Skeletal muscle tissue (tissue), 4 donors: ENCODE results near the gene ENTPD5. TPM values are rescaled to one million over a fixed set of nuclear protein-coding genes. Genes with fewer than 3 reads are reported as not detected.
A peak's percentile ranks its signal among the peaks of the same experiment; 100 is the strongest.

Experiments
- H3K27ac ChIP-seq: one replicate; pipeline ENCODE4 v1.7.0; 2013; ENCODE audit warnings: mild to moderate bottlenecking, low read depth, low read length, inconsistent platforms
- H3K27me3 ChIP-seq, 3 donors: one replicate each; pipeline ENCODE4 v1.7.0; 2013; ENCODE audit warnings: low read length in 3 of 3; ENCODE audit not compliant: control insufficient read depth in 3 of 3, insufficient read depth in 3 of 3
- H3K36me3 ChIP-seq, 3 donors: one replicate each; pipeline ENCODE4 v1.7.0; 2013; ENCODE audit warnings: low read length in 3 of 3; ENCODE audit not compliant: control insufficient read depth in 3 of 3, insufficient read depth in 3 of 3
- H3K4me1 ChIP-seq, 3 donors: one replicate each; pipeline ENCODE4 v1.7.0; 2013; ENCODE audit warnings: low read length in 3 of 3, mild to moderate bottlenecking in 3 of 3; ENCODE audit not compliant: control insufficient read depth in 3 of 3, insufficient read depth in 3 of 3
- H3K4me3 ChIP-seq, 3 donors: one replicate each; pipeline ENCODE4 v1.7.0; 2013; ENCODE audit warnings: low read length in 3 of 3
- H3K9ac ChIP-seq, 3 donors: one replicate each; pipeline ENCODE4 v1.7.0; 2013; ENCODE audit warnings: low read length in 3 of 3, mild to moderate bottlenecking in 3 of 3, moderate library complexity in 2 of 3, low read depth in 1 of 3
- H3K9me3 ChIP-seq, 3 donors: one replicate each; pipeline ENCODE4 v1.7.0; 2013; ENCODE audit warnings: low read length in 3 of 3; ENCODE audit not compliant: control insufficient read depth in 3 of 3
- total RNA-seq: library from RNA; depleted of rRNA; stranded (reverse); fragments of >200 nt; gene quantifications from one replicate; pipeline ENCODE4 v1.2.3, GENCODE V29; 2014
- donor health status: Osteomylitis.

The ENTPD5 gene
- total RNA-seq, 1 donor from 2014 or later = 5.2 TPM

DNA sequence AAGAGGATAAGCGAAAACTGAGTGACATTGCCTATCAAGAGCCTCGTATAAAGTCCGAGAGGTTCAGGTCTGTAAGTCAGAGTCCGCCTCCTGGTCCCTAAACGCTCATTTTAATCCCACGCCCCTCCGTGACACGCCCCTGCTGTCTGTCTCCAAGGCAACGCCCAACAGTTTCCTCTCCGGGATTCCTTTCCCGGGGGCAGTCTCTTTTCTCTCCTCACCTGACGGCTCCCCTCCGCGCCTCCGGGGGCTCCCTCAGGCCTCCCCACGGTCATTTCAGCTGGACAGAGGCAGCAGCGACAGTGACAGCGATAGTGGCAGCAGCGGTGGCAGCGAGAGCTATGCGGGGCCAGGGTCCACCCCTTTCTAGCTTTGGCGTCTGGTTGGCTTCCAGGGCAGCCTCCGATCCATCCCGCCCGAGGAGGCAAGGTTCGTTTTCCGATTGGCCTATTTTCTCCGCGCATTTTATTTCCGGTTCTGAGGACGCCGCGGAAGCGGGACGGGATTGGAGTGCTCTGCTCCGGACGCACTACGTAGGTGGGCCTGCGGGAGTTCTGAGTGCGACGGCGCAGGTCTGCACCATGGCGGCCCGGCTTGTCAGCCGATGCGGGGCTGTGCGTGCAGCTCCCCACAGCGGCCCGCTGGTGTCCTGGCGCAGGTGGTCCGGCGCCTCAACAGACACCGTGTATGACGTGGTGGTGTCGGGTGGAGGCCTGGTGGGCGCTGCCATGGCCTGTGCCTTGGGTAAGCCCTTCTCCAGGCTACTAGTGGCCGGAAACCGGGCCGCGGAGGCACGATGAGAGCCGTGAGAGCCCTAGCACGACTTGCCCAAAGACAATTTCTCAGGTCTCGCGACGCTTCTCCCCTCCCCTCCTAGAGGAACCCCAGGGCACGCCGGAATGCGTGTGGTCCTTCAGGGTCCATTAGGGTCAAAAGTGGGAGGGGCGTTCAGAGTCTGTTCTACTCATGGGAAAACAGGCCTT, 69.0 kb downstream of the ENTPD5 start, which contains the start of the genes COQ6 and FAM161B:
Gene COQ6, plus strand, starts transcription at position 551 of the 983 bp plus-strand sequence. Its CDS starts 31 bp downstream, at position 582.
Gene FAM161B, minus strand, starts transcription at position 343 of the 983 bp plus-strand sequence. Its CDS starts 68 bp downstream, at position 275.
- Histone ChIP-seq H3K27me3 (no peaks in the 10 kb centered on the region), H3K36me3 (peaks cover 14 to 19% (median 17%) of the 10 kb centered on the region in 3 donors), H3K4me1 (peaks cover 7 to 9% (median 9%) of the 10 kb centered on the region in 3 donors), H3K9me3 (no peaks in the 10 kb centered on the region), H3K9ac (peak within 1 kb of the TSS; percentile 88 to 99 (median 97)), H3K27ac (peak within 1 kb of the TSS; percentile 89), H3K4me3 (peak within 1 kb of the TSS; percentile 93 to 98 (median 94))

DNA sequence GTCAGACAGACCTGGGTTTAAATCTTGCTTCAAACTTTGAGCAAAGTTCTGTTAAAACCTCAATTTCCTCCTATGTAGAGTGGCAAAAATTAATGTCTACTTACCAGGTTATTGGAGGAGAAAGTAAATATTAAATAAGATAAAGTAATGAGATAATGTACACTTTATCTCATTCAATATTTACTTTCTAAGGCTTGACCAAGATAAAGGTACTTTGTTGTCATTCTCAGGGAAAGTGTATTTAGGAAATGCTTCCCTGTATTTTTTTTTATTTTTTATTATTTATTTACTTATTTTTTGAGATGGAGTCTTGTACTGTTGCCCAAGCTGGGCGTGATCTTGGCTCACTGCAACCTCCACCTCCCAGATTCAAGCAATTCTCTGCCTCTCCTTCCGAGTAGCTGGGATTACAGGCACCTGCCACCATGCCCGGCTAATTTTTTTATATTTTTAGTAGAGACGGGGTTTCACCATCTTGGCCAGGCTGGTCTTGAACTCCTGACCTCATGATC, 73.9 kb downstream of the ENTPD5 start:
- Histone ChIP-seq H3K36me3 (peaks cover 17 to 28% (median 23%) of the 10 kb centered on the region in 3 donors), H3K4me1 (peaks cover 5 to 16% (median 10%) of the 10 kb centered on the region in 3 donors), H3K9me3 (no peaks in the 10 kb centered on the region), H3K4me3 (no peak overlapping the region), H3K27ac (peak overlapping the region; percentile 5), H3K9ac (peak overlapping the region in 1 of 3 donors; percentile 62), H3K27me3 (no peaks in the 10 kb centered on the region)

DNA sequence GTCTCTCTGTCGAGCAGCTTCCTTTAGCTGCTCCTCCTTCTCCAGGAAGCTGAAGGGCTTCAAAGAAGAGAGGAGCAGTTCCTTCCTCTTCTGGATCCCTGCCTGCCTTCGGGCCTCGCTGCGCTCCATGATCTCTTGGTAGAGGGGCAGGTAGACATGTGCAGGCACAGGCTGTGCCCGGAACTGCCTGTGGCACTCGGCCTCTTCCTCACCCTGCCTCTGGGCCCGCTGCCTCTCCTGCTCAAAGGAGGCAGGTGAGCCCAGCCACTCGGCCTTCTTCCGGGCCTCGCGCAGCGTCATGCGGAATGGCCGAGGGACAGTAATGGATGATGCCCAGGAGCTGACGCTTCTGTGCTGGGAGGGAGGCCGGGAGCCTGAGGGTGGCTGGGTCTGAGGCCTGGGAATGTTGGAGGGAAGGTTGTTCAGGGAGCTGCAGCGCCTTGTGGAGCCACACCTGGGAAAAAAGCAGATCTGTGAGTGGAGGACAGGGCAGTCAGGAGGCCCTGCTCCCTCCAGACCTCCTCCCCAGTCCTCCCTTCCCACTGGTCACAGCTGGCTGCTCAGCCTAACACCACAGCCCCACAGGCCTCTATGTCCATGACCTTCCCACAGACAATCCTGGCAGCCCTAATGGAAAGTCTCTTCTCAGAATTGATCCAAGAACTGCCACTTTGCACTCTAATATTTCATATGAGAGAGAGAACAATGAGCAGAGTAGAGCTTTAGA, 74.5 kb downstream of the ENTPD5 start:
- Histone ChIP-seq H3K9me3 (no peaks in the 10 kb centered on the region), H3K9ac (peak overlapping the region in 1 of 3 donors; percentile 62), H3K27ac (peak overlapping the region; percentile 5), H3K4me3 (no peak overlapping the region), H3K27me3 (no peaks in the 10 kb centered on the region), H3K4me1 (peaks cover 5 to 16% (median 10%) of the 10 kb centered on the region in 3 donors), H3K36me3 (peaks cover 21 to 32% (median 29%) of the 10 kb centered on the region in 3 donors)

DNA sequence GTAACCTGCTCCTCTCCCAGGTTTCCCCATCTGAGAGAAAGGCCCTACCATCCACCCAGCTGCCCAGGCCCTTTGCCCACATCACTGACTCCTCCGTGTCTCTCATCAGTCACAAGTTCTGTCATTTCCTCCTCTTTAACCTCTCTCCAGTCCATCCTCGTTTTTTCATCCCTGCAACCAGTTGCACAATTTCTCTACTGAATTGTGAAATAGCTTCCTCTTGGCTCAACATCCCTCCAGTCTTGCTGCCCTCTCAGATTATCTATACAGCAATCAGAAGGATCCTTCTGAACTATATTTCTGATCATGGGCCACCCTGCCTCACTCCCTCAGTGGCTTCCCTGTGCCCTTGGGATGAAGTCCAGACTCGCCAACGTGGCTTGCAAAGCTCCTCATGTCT, 76.0 kb downstream of the ENTPD5 start:
- Histone ChIP-seq H3K27ac (no peak overlapping the region), H3K9ac (no peak overlapping the region), H3K27me3 (no peaks in the 10 kb centered on the region), H3K4me3 (no peak overlapping the region), H3K4me1 (peaks cover 5 to 16% (median 10%) of the 10 kb centered on the region in 3 donors), H3K9me3 (no peaks in the 10 kb centered on the region), H3K36me3 (peaks cover 21 to 38% (median 32%) of the 10 kb centered on the region in 3 donors)

DNA sequence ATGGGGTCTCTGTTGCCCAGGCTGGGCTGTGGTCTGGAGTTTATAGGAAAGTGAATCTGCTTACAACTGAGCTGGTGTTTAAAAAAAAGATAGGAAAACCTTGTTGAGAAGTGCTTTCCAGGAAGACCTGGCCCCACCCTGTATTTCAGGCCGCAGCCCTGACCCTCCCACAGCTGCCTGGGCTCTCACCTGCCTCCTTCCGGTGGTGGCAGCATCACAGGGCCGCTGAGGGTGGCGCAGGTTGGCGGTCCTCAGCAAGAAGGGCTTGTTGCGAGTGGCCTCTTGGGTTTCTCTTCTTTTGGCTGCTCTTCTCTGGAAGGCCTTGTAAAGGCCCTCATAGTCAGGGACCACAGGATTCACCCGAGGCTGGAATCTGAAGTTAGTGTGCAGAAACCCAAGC, 76.9 kb downstream of the ENTPD5 start:
- Histone ChIP-seq H3K4me1 (peaks cover 5 to 16% (median 10%) of the 10 kb centered on the region in 3 donors), H3K27ac (no peak overlapping the region), H3K9me3 (no peaks in the 10 kb centered on the region), H3K4me3 (no peak overlapping the region), H3K9ac (no peak overlapping the region), H3K27me3 (no peaks in the 10 kb centered on the region), H3K36me3 (peaks cover 21 to 44% (median 39%) of the 10 kb centered on the region in 3 donors)

DNA sequence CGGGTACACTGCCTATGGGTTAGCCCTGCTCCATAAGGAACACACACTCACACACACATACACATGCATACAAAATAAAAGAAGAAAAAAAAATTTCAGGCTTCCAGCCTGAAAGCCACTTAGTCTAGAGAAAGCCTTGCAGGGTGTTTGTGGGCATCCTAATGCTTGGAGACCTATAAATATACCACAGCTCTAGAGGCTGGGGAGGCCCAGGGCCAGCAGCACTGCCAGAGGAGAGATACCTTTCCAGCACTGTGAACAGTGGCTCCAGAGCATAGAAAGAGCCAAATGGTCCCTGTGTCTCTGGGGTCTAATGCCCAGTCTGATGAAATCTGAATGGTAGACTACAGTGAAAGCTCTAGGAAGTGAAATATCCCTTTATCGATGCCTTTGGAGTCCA, 82.1 kb downstream of the ENTPD5 start:
- Histone ChIP-seq H3K9me3 (no peaks in the 10 kb centered on the region), H3K4me3 (no peak overlapping the region), H3K27me3 (no peaks in the 10 kb centered on the region), H3K36me3 (peaks cover 27 to 50% (median 37%) of the 10 kb centered on the region in 3 donors), H3K9ac (no peak overlapping the region), H3K4me1 (no peaks in the 10 kb centered on the region), H3K27ac (no peak overlapping the region)

DNA sequence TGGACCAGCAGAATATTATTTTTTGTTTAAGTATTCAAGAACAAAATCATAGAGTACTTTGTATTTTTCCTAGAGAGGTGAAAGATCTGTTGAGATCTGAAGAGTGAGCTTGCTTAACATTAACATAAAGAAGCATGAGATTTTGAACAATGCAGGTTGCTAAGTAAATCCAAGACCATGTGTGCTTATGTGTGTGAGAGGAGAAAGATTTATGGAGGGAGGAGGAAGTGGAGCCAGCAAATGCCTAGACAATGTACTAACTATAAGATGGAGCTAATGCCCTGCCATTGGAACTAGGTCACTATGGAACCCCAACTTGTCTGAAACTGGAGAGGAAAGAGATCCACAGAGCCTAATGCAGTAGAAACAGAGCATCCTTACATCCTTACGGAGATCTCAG, 82.5 kb downstream of the ENTPD5 start:
- Histone ChIP-seq H3K4me1 (no peaks in the 10 kb centered on the region), H3K9ac (no peak overlapping the region), H3K27ac (no peak overlapping the region), H3K36me3 (peaks cover 32 to 55% (median 42%) of the 10 kb centered on the region in 3 donors), H3K27me3 (no peaks in the 10 kb centered on the region), H3K4me3 (no peak overlapping the region), H3K9me3 (no peaks in the 10 kb centered on the region)

DNA sequence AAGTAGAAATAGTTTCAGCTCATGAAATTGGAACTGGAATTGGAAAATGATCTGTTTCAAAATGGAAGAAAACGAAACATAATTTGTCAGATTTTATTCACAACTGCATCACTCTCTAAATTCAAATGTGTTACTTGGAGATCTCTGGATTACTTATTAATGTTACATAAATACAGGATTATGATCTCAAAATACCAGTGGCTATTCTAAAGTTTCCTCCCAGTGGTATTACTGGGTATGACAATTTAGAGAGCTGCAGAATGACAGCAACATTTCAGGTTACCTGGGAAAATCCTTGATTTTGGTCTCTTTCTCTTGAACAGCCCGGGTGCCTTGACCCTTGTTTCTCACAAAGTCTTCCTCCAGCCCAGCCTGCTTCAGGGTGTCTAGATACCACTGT, 83.4 kb downstream of the ENTPD5 start:
- Histone ChIP-seq H3K9me3 (no peaks in the 10 kb centered on the region), H3K27me3 (no peaks in the 10 kb centered on the region), H3K4me3 (no peak overlapping the region), H3K9ac (no peak overlapping the region), H3K36me3 (peaks cover 33 to 64% (median 47%) of the 10 kb centered on the region in 3 donors), H3K27ac (no peak overlapping the region), H3K4me1 (no peaks in the 10 kb centered on the region)

DNA sequence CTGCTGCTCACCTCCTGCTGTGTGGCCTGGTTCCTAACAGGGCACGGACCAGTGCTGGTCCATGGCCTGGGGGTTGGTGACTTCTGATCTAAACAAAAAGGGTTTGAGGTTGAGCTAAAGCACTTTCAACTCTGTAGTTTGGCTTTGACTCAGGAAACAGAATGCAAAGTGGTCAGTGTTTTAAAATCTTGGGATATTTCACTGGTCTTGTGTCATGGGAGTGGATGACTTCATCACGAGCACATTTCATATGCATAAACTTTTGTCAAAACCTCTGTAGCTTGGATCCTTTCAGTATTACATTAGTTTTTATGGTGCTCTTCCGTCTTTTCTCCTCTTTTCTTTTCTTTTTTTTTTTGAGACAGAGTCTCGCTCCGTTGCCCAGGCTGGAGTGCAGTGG, 94.8 kb downstream of the ENTPD5 start:
- H3K36me3 ChIP-seq = peaks cover 34 to 76% (median 61%) of the 10 kb centered on the region in 3 donors
- H3K27ac ChIP-seq = no peak overlapping the region
- no peaks in the 10 kb centered on the region for H3K4me1 ChIP-seq
- H3K27me3 ChIP-seq = no peaks in the 10 kb centered on the region
- H3K9ac ChIP-seq = no peak overlapping the region
- no peak overlapping the region for H3K4me3 ChIP-seq
- H3K9me3 ChIP-seq = no peaks in the 10 kb centered on the region
